ENCODE measurements around the gene TRIM32. TPM values are rescaled to one million over a fixed set of nuclear protein-coding genes. Genes with fewer than 3 reads are reported as not detected.
A peak's percentile ranks its signal among the peaks of the same experiment; 100 is the strongest.

TRIM32 gene
- polyA plus RNA-seq, 1 donor: 31.5 TPM

DNA sequence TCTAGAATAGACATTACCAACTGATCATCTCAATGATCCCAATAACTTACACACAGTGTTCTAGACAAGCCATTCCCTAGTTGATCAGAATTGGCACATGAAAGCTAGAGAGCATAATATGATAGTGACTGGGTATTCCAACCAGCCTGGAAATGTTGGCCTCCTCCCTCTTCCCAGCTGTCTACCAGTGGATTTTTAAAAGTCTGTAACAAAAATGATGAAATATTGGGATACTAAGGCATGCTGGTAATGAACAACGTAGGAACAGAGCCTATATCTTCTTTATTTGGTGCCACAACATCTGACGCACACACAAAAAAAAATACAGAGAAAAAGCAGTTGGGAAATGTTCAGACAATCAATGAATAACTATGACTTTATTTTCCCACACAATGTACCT is 34.8 kb downstream of the TRIM32 start:
- no peaks in the 10 kb centered on the region for H3K27me3 ChIP-seq (ENCODE audit: control insufficient read depth, insufficient read depth, low read length)
- DNase-seq: no peak
- H3K4me1 ChIP-seq (ENCODE audit: control insufficient read depth, insufficient read depth, low read length): no peaks in the 10 kb centered on the region
- no peaks in the 10 kb centered on the region for H3K36me3 ChIP-seq (ENCODE audit: control insufficient read depth, insufficient read depth, low read length)
- H3K4me3 ChIP-seq (ENCODE audit: low read length): no peak overlapping the region
- no CpG with 5 or more reads among the region's 2 CpGs for WGBS (ENCODE audit: insufficient coverage, low lambda C conversion rate)
- no peak overlapping the region for H3K27ac ChIP-seq (ENCODE audit: low read length)
- no peaks in the 10 kb centered on the region for H3K9me3 ChIP-seq (ENCODE audit: control insufficient read depth, low read depth, low read length)

- WGBS (ENCODE audit: insufficient coverage, low lambda C conversion rate): no CpG with 5 or more reads among the region's 3 CpGs
- Histone ChIP-seq H3K4me3 (ENCODE audit: low read length) (no peak overlapping the region), H3K9me3 (ENCODE audit: control insufficient read depth, low read depth, low read length) (no peaks in the 10 kb centered on the region), H3K27ac (ENCODE audit: low read length) (no peak overlapping the region), H3K4me1 (ENCODE audit: control insufficient read depth, insufficient read depth, low read length) (no peaks in the 10 kb centered on the region), H3K36me3 (ENCODE audit: control insufficient read depth, insufficient read depth, low read length) (no peaks in the 10 kb centered on the region), H3K27me3 (ENCODE audit: control insufficient read depth, insufficient read depth, low read length) (no peaks in the 10 kb centered on the region)
- DNase-seq: peak in 1 of 2 donors; percentile 24
Measured at GRCh38 chr9:116724123-116724522, 37.0 kb downstream of the TRIM32 start.

GRCh38 chr9:116726602-116727001 is 39.5 kb downstream of the TRIM32 start:
- H3K27me3 ChIP-seq (ENCODE audit: control insufficient read depth, insufficient read depth, low read length): no peaks in the 10 kb centered on the region
- H3K27ac ChIP-seq (ENCODE audit: low read length): no peak overlapping the region
- H3K4me3 ChIP-seq (ENCODE audit: low read length): no peak overlapping the region
- no peaks in the 10 kb centered on the region for H3K4me1 ChIP-seq (ENCODE audit: control insufficient read depth, insufficient read depth, low read length)
- H3K36me3 ChIP-seq (ENCODE audit: control insufficient read depth, insufficient read depth, low read length): no peaks in the 10 kb centered on the region
- DNase-seq: no peak
- no peaks in the 10 kb centered on the region for H3K9me3 ChIP-seq (ENCODE audit: control insufficient read depth, low read depth, low read length)

- no peaks in the 10 kb centered on the region for H3K9me3 ChIP-seq (ENCODE audit: control insufficient read depth, low read depth, low read length)
- H3K4me3 ChIP-seq (ENCODE audit: low read length): no peak overlapping the region
- no CpG with 5 or more reads among the region's 9 CpGs for WGBS (ENCODE audit: insufficient coverage, low lambda C conversion rate)
- no peak overlapping the region for H3K27ac ChIP-seq (ENCODE audit: low read length)
- no peak for DNase-seq
- no peaks in the 10 kb centered on the region for H3K4me1 ChIP-seq (ENCODE audit: control insufficient read depth, insufficient read depth, low read length)
- no peaks in the 10 kb centered on the region for H3K36me3 ChIP-seq (ENCODE audit: control insufficient read depth, insufficient read depth, low read length)
- H3K27me3 ChIP-seq (ENCODE audit: control insufficient read depth, insufficient read depth, low read length): no peaks in the 10 kb centered on the region
Measured at GRCh38 chr9:116733010-116733641, 46.0 kb downstream of the TRIM32 start.

GRCh38 chr9:116736399-116737151 is 49.5 kb downstream of the TRIM32 start:
- 100% methylated on average over 2 of the region's 8 CpGs for WGBS (ENCODE audit: insufficient coverage, low lambda C conversion rate)
- Histone ChIP-seq H3K36me3 (ENCODE audit: control insufficient read depth, insufficient read depth, low read length) (no peaks in the 10 kb centered on the region), H3K27ac (ENCODE audit: low read length) (no peak overlapping the region), H3K27me3 (ENCODE audit: control insufficient read depth, insufficient read depth, low read length) (no peaks in the 10 kb centered on the region), H3K9me3 (ENCODE audit: control insufficient read depth, low read depth, low read length) (no peaks in the 10 kb centered on the region), H3K4me3 (ENCODE audit: low read length) (no peak overlapping the region), H3K4me1 (ENCODE audit: control insufficient read depth, insufficient read depth, low read length) (no peaks in the 10 kb centered on the region)
- DNase-seq: no peak

DNA sequence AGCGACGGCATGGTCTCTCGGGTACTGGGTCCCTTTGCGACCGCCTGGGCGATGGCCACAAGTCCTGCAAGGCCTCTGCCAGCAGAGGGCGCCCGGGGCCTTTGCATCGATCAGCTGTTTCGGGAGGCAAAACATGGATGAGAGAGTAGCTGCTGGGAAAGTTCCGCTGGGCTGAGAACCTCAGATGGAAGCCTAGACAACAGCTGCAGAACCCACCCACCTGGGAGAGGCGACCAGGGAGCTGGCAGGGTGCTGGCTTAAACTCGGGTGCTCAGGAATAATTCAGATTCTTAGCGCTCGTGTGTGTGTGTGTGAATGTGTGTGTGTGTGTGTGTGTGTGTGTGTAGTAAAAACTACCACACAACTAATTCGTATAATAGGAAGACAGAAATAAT is 50.0 kb downstream of the TRIM32 start:
- Histone ChIP-seq H3K27me3 (ENCODE audit: control insufficient read depth, insufficient read depth, low read length) (no peaks in the 10 kb centered on the region), H3K4me1 (ENCODE audit: control insufficient read depth, insufficient read depth, low read length) (no peaks in the 10 kb centered on the region), H3K9me3 (ENCODE audit: control insufficient read depth, low read depth, low read length) (no peaks in the 10 kb centered on the region), H3K27ac (ENCODE audit: low read length) (no peak overlapping the region), H3K4me3 (ENCODE audit: low read length) (no peak overlapping the region), H3K36me3 (ENCODE audit: control insufficient read depth, insufficient read depth, low read length) (no peaks in the 10 kb centered on the region)
- WGBS (ENCODE audit: insufficient coverage, low lambda C conversion rate): no CpG with 5 or more reads among the region's 16 CpGs
- DNase-seq: peak; percentile 60 to 65

DNA sequence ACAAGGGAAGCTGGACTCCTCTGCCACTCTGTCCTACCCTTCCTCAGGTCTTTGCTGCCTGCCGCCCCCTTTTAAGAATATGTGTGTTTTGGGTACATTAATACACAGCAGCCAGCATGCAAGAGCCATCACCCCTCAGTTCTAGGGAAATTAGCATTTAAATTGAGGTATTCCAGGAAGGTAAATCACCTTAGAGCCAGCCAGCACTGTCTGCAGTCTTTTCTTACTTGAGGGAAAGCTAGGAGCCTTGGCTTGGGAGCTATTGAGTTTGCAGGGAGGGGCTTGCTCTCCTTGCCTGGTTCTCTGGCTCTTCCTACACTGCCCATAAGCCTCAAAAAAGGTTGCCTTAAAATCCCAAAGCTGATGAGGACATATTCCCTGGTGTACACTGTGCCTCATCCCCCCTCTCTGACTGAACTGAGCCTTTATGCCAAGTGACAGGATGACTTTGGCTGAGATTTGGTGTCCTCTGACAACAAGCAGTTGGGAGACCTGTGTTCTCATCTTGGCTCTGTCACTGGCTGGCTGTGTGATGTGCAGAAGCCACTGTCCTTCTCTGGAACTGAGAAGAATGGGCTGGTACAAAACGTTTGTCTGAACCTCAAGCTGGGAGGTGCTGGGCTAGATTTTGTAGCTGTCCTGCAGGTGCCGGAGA is 54.1 kb downstream of the TRIM32 start:
- H3K4me1 ChIP-seq (ENCODE audit: control insufficient read depth, insufficient read depth, low read length): no peaks in the 10 kb centered on the region
- no peaks in the 10 kb centered on the region for H3K9me3 ChIP-seq (ENCODE audit: control insufficient read depth, low read depth, low read length)
- H3K27me3 ChIP-seq (ENCODE audit: control insufficient read depth, insufficient read depth, low read length): no peaks in the 10 kb centered on the region
- no CpG with 5 or more reads among the region's 3 CpGs for WGBS (ENCODE audit: insufficient coverage, low lambda C conversion rate)
- H3K36me3 ChIP-seq (ENCODE audit: control insufficient read depth, insufficient read depth, low read length): no peaks in the 10 kb centered on the region
- no peak overlapping the region for H3K27ac ChIP-seq (ENCODE audit: low read length)
- no peak for DNase-seq
- no peak overlapping the region for H3K4me3 ChIP-seq (ENCODE audit: low read length)

DNA sequence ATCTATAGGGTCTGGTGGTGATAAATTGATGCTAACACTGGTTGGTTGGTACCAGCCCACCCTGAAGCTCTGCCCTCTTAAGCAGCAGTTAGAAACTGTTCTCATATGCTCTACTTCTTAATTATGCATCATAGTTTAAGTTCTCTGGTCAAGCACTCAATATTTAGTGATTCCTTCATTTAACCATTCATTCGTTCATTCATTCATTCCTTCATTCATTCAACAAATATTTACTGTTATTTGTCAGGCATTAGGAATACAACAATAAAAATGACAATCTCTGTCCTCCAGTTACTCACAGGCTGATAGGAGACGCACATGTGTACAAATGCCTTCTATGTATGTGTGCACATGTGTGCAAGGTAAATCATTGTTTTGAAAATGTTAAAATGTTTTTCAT is 54.6 kb downstream of the TRIM32 start:
- no peaks in the 10 kb centered on the region for H3K36me3 ChIP-seq (ENCODE audit: control insufficient read depth, insufficient read depth, low read length)
- WGBS (ENCODE audit: insufficient coverage, low lambda C conversion rate): 67% methylated on average over 1 of the region's 2 CpGs
- no peaks in the 10 kb centered on the region for H3K9me3 ChIP-seq (ENCODE audit: control insufficient read depth, low read depth, low read length)
- DNase-seq: no peak
- H3K27ac ChIP-seq (ENCODE audit: low read length): no peak overlapping the region
- no peaks in the 10 kb centered on the region for H3K4me1 ChIP-seq (ENCODE audit: control insufficient read depth, insufficient read depth, low read length)
- no peaks in the 10 kb centered on the region for H3K27me3 ChIP-seq (ENCODE audit: control insufficient read depth, insufficient read depth, low read length)
- no peak overlapping the region for H3K4me3 ChIP-seq (ENCODE audit: low read length)

- Histone ChIP-seq H3K4me3 (ENCODE audit: low read length) (no peak overlapping the region), H3K27me3 (ENCODE audit: control insufficient read depth, insufficient read depth, low read length) (no peaks in the 10 kb centered on the region), H3K27ac (ENCODE audit: low read length) (no peak overlapping the region), H3K4me1 (ENCODE audit: control insufficient read depth, insufficient read depth, low read length) (no peaks in the 10 kb centered on the region), H3K9me3 (ENCODE audit: control insufficient read depth, low read depth, low read length) (no peaks in the 10 kb centered on the region), H3K36me3 (ENCODE audit: control insufficient read depth, insufficient read depth, low read length) (no peaks in the 10 kb centered on the region)
- no peak for DNase-seq
- no CpG with 5 or more reads among the region's 3 CpGs for WGBS (ENCODE audit: insufficient coverage, low lambda C conversion rate)
Measured at GRCh38 chr9:116749176-116749575, 62.1 kb downstream of the TRIM32 start.

DNA sequence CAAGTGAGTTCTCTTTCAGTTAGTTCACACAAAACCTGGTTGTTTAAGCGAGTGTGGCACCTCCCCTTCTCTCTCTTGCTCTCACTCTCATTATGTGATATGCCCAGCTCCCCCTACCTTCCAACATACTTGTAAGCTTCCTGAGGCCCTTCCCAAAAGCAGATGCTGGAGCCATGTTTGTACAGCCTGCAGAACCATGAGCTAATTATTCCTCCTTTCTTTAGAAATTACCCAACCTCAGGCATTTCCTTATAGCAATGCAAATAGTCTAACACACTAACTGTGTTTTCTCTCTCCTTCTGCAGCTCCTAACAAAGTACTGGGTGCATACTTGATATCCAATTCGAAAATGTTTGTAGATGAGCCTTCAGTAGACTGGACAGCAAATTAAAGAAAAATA is 62.7 kb downstream of the TRIM32 start:
- no peaks in the 10 kb centered on the region for H3K4me1 ChIP-seq (ENCODE audit: control insufficient read depth, insufficient read depth, low read length)
- H3K27ac ChIP-seq (ENCODE audit: low read length): no peak overlapping the region
- H3K36me3 ChIP-seq (ENCODE audit: control insufficient read depth, insufficient read depth, low read length): no peaks in the 10 kb centered on the region
- H3K4me3 ChIP-seq (ENCODE audit: low read length): no peak overlapping the region
- H3K9me3 ChIP-seq (ENCODE audit: control insufficient read depth, low read depth, low read length): no peaks in the 10 kb centered on the region
- DNase-seq: no peak
- no peaks in the 10 kb centered on the region for H3K27me3 ChIP-seq (ENCODE audit: control insufficient read depth, insufficient read depth, low read length)
- WGBS (ENCODE audit: insufficient coverage, low lambda C conversion rate): no CpG with 5 or more reads among the region's 2 CpGs

Measured in large intestine (tissue), 3 donors.